K562 (cell line): ENCODE data around the gene DOCK3. TPM values are rescaled to one million over a fixed set of nuclear protein-coding genes. Genes with fewer than 3 reads are reported as not detected.

Experiments
- ATAC-seq: fragments of 200-7000 bp; cut with Tn5 transposase; 3 replicates; pipeline ENCODE4 v1.9.1; 2020; ENCODE audit warnings: moderate library complexity
- BruUV-seq: library from RNA; stranded (reverse); fragments of 400-500 nt; replicated peaks from 2 replicates; lab custom pipeline; 2021; lab: Mats Ljungman, UMichigan
- CTCF ChIA-PET: fragments of 300-600 bp; formaldehyde crosslinking; extraction: SDS; loops from one replicate; lab custom pipeline; 2021; ENCODE audit warnings: low intra/inter-chr PET ratio; lab: Yijun Ruan, JAX
- POLR2A ChIA-PET: fragments of 300-600, 350-650 bp; sonication (Branson Sonifier 250); formaldehyde crosslinking; extraction: SDS; loops from one replicate; lab custom pipeline; 2021; ENCODE audit warnings: antibody characterized with exemption, inconsistent platforms; lab: Yijun Ruan, JAX
- DNase-seq, 4 experiments: peaks; one replicate each; pipeline versions ENCODE4 v3.0.0 to v3.0.0-alpha.2; 2011 to 2018; ENCODE audit warnings: low spot score in 3 of 4, mixed read lengths in 3 of 4; ENCODE audit errors: extremely low read depth in 1 of 4
- FAIRE-seq: peaks from 2 replicates; lab custom pipeline; 2011; peaks lifted over from hg19 to GRCh38; lab: Jason Lieb, UNC
- H2AFZ ChIP-seq: 2 replicates; pipeline ENCODE4 v1.6.0; 2011; ENCODE audit warnings: low read depth, low read length, control low read depth, inconsistent platforms
- H3K27ac ChIP-seq: fragments of 200-600 bp; 3 replicates; pipeline ENCODE4 v1.8.0; 2011; ENCODE audit warnings: low read depth, mild to moderate bottlenecking, control low read depth, inconsistent platforms, low read length, moderate library complexity, mixed read lengths; ENCODE audit errors: extremely low read depth
- H3K27me3 ChIP-seq, 2 experiments: fragments of 300-600 bp in 1 of 2; 2 replicates in 1 of 2; 3 replicates in 1 of 2; pipeline versions ENCODE4 v1.6.0 to v1.8.0; 2011; ENCODE audit warnings: inconsistent platforms in 2 of 2, low read length in 2 of 2, mild to moderate bottlenecking in 1 of 2, mixed read lengths in 1 of 2, moderate library complexity in 1 of 2; ENCODE audit not compliant: control insufficient read depth in 2 of 2, insufficient read depth in 2 of 2
- H3K36me3 ChIP-seq: fragments of 300-600 bp; 3 replicates; pipeline ENCODE4 v1.8.0; 2011; ENCODE audit warnings: mild to moderate bottlenecking, low read length, inconsistent platforms; ENCODE audit not compliant: control insufficient read depth, insufficient read depth
- H3K4me1 ChIP-seq, 2 experiments: fragments of 200-600 bp in 1 of 2; replicated peaks in 1 of 2; 2 replicates in 1 of 2; 3 replicates in 1 of 2; pipeline versions ENCODE4 v1.5.1 to v1.8.0; 2011; ENCODE audit warnings: inconsistent platforms in 2 of 2, low read length in 2 of 2, mild to moderate bottlenecking in 1 of 2, mixed read lengths in 1 of 2, moderate library complexity in 1 of 2; ENCODE audit not compliant: control insufficient read depth in 2 of 2, insufficient read depth in 2 of 2
- H3K4me2 ChIP-seq: 2 replicates; pipeline ENCODE4 v1.6.1; 2011; ENCODE audit warnings: low read length, control low read depth, inconsistent platforms, mixed read lengths; ENCODE audit not compliant: insufficient read depth
- H3K4me3 ChIP-seq: fragments of 200-600 bp; sonication (generic), shearing (Covaris generic); 2 replicates; pipeline ENCODE4 v1.5.1; 2016; ENCODE audit warnings: control low read depth, inconsistent platforms
- H3K79me2 ChIP-seq: fragments of 200-600 bp; 3 replicates; pipeline ENCODE4 v1.8.0; 2011; ENCODE audit warnings: low read length, inconsistent platforms; ENCODE audit not compliant: control insufficient read depth, insufficient read depth
- H3K9ac ChIP-seq, 2 experiments: 2 replicates each; pipeline versions ENCODE4 v1.6.0 to v1.6.1; 2011; ENCODE audit warnings: low read depth in 2 of 2, low read length in 2 of 2, control low read depth in 1 of 2, inconsistent platforms in 1 of 2, mild to moderate bottlenecking in 1 of 2, mixed read lengths in 1 of 2; ENCODE audit not compliant: insufficient read depth in 1 of 2
- H3K9me1 ChIP-seq: one replicate; pipeline ENCODE4 v1.6.0; 2011; ENCODE audit warnings: inconsistent platforms, mild to moderate bottlenecking, low read length, moderate library complexity; ENCODE audit not compliant: control insufficient read depth, insufficient read depth
- H3K9me3 ChIP-seq: replicated peaks from 2 replicates; pipeline ENCODE4 v1.5.1; 2011; ENCODE audit warnings: low read depth, low read length, inconsistent platforms; ENCODE audit not compliant: control insufficient read depth, insufficient read depth
- H4K20me1 ChIP-seq: replicated peaks from 2 replicates; pipeline ENCODE4 v1.6.1; 2011; ENCODE audit warnings: low read length, inconsistent platforms, mixed read lengths; ENCODE audit not compliant: control insufficient read depth, insufficient read depth
- AFF1 ChIP-seq, 2 experiments: fragments of 450-650 bp; IDR thresholded peaks; 2 replicates each; pipeline ENCODE4 v1.6.1; 2018; ENCODE audit warnings: mild to moderate bottlenecking in 2 of 2, low read depth in 1 of 2; ENCODE audit not compliant: partially characterized antibody in 2 of 2
- CBFB ChIP-seq: sonication (generic); formaldehyde crosslinking; IDR thresholded peaks from 2 replicates; pipeline ENCODE4 v1.4.0; 2020; ENCODE audit warnings: mild to moderate bottlenecking, missing genetic modification reagents
- CHCHD3 ChIP-seq: fragments of 250-450 bp; sonication (Bioruptor Pico); IDR thresholded peaks from 2 replicates; pipeline ENCODE4 v2.1.2; 2022; ENCODE audit warnings: mild to moderate bottlenecking
- CHD4 ChIP-seq: fragments of 200-600 bp; sonication (generic); IDR thresholded peaks from 3 replicates; pipeline ENCODE4 v1.6.1; 2012; ENCODE audit warnings: low read depth, mild to moderate bottlenecking, mixed read lengths, low read length, inconsistent platforms; ENCODE audit not compliant: insufficient read depth, insufficient replicate concordance, poor library complexity, severe bottlenecking
- DPF2 ChIP-seq: fragments of 450-650 bp; IDR thresholded peaks from 2 replicates; pipeline ENCODE4 v1.6.1; 2016
- GABPB1 ChIP-seq: sonication (generic); formaldehyde crosslinking; IDR thresholded peaks from 2 replicates; pipeline ENCODE4 v1.8.0; 2022; ENCODE audit warnings: mild to moderate bottlenecking, missing genetic modification reagents
- MAFF ChIP-seq: IDR thresholded peaks from 2 replicates; pipeline ENCODE4 v1.6.1; 2012; ENCODE audit warnings: low read length, improper control_type of control experiment
- MECOM ChIP-seq: fragments of 250-450 bp; sonication (Bioruptor Pico); IDR thresholded peaks from 2 replicates; pipeline ENCODE4 v1.8.0; 2022; ENCODE audit warnings: inconsistent platforms
- MYBL2 ChIP-seq, 2 experiments: fragments of 450-650 bp in 1 of 2; sonication (generic) in 1 of 2; formaldehyde crosslinking in 1 of 2; IDR thresholded peaks; 2 replicates each; pipeline versions ENCODE4 v1.6.1 to v1.8.1; 2017 to 2022; ENCODE audit warnings: borderline replicate concordance in 1 of 2, inconsistent platforms in 1 of 2, low read depth in 1 of 2, mild to moderate bottlenecking in 1 of 2, missing genetic modification reagents in 1 of 2, moderate library complexity in 1 of 2
- PATZ1 ChIP-seq: fragments of 250-450 bp; sonication (Bioruptor Pico); IDR thresholded peaks from 2 replicates; pipeline ENCODE4 v1.5.0; 2020; ENCODE audit warnings: mild to moderate bottlenecking, borderline replicate concordance
- POU5F1 ChIP-seq: fragments of 150-350 bp; IDR thresholded peaks from 2 replicates; pipeline ENCODE4 v1.6.1; 2014; ENCODE audit warnings: borderline replicate concordance, low read length, low read depth, mild to moderate bottlenecking; ENCODE audit not compliant: partially characterized antibody
- ZBTB2 ChIP-seq: fragments of 450-650 bp; IDR thresholded peaks from 2 replicates; pipeline ENCODE4 v1.6.1; 2016; ENCODE audit warnings: antibody characterized with exemption
- ZC3H11A ChIP-seq: IDR thresholded peaks from 2 replicates; pipeline ENCODE4 v1.6.1; 2012; ENCODE audit warnings: low read depth, low read length, improper control_type of control experiment
- ZNF217 ChIP-seq: sonication (generic); formaldehyde crosslinking; IDR thresholded peaks from 2 replicates; pipeline ENCODE4 v1.8.0; 2022; ENCODE audit warnings: mild to moderate bottlenecking, missing genetic modification reagents
- ZNF57 ChIP-seq: fragments of 450-650 bp; formaldehyde crosslinking; IDR thresholded peaks from 2 replicates; pipeline ENCODE4 v1.4.0; 2020; ENCODE audit warnings: mild to moderate bottlenecking, moderate library complexity
- ZNF764 ChIP-seq: fragments of 250-450 bp; sonication (Bioruptor Pico); IDR thresholded peaks from 2 replicates; pipeline ENCODE4 v1.4.0; 2020; ENCODE audit warnings: low read depth, mild to moderate bottlenecking, moderate library complexity
- WGBS: fragments of 100-300 bp; shearing (Covaris generic); methylation state at CpG from one replicate; pipeline ENCODE4 v1.1.6; 2016; ENCODE audit warnings: low coverage, mixed read lengths; ENCODE audit not compliant: insufficient coverage; ENCODE audit errors: missing lambda C conversion rate; 5-methylcytosine and 5-hydroxymethylcytosine counted together
- in situ Hi-C: fragments of 300-500 bp; cut with MboI; formaldehyde crosslinking; loops from 4 replicates; pipeline ENCODE4 v1.15.0; 2018; ENCODE audit warnings: inconsistent platforms, mixed read lengths
- intact Hi-C: fragments of 100-400 bp; cut with micrococcal nuclease; formaldehyde crosslinking; loops from 2 replicates; pipeline ENCODE4 v1.14.2; 2022
- polyA plus RNA-seq, 8 experiments: library from polyadenylated mRNA; depleted of rRNA in 4 of 8; stranded (reverse) in 5 of 8; unstranded in 3 of 8; fragments of >200 nt; fragmentation: Nextera tagmentation in 2 of 8; fragmentation: Illumina TruSeq in 1 of 8; extraction: Ambion mirVana in 2 of 8; extraction: Trizol in 1 of 8; gene quantifications; 2 replicates each; pipeline versions ENCODE4 v1.2.1 to v1.2.3, GENCODE V29; 2011 to 2014; ENCODE audit warnings: inconsistent platforms in 1 of 8, missing spikeins in 1 of 8
- total RNA-seq, 7 experiments: library from RNA; depleted of rRNA in 6 of 7; stranded (reverse); fragments of >200 nt in 6 of 7; fragmentation: Illumina TruSeq in 2 of 7; extraction: Trizol in 2 of 7; gene quantifications; 2 replicates each; pipeline versions ENCODE4 v1.2.1 to v1.2.3, GENCODE V29; 2011 to 2021; ENCODE audit warnings: low replicate concordance in 1 of 7

The DOCK3 gene
- total and polyA plus RNA-seq, 9 of the 15 experiments (the other 6 are each of a cell fraction or from before 2014, with no cell fraction given), result under 0.01 to 0.03 (median 0.01) TPM; not detected in 4

- H3K4me1 ChIP-seq, result no peaks in the 10 kb centered on the region
- in situ Hi-C loops (no loop called here), intact Hi-C loops (no loop called here)
- no peak overlapping the region for H3K27ac ChIP-seq
- no peak overlapping the region for H2AFZ ChIP-seq
- no peaks in the 10 kb centered on the region for H4K20me1 ChIP-seq
- ChIA-PET POLR2A (no interaction called here), CTCF (no interaction called here)
- DNase-seq, result no peak
- no peak for ATAC-seq
- 0% methylated on average over 3 of the region's 3 CpGs for whole genome bisulfite sequencing
- no peaks in the 10 kb centered on the region for H3K9me1 ChIP-seq
- no peaks in the 10 kb centered on the region for H3K27me3 ChIP-seq
- no peak overlapping the region for H3K4me2 ChIP-seq
- H3K36me3 ChIP-seq, result no peaks in the 10 kb centered on the region
- H3K9ac ChIP-seq, result no peak overlapping the region
- H3K79me2 ChIP-seq, result no peaks in the 10 kb centered on the region
- FAIRE-seq, result no peak
- H3K4me3 ChIP-seq, result no peak overlapping the region
- BruUV-seq, result no TSS peak
- H3K9me3 ChIP-seq, result no peaks in the 10 kb centered on the region
- TF ChIP-seq MAFF (no peak), MECOM (CRISPR knock-in tag) (no peak), ZBTB2 (no peak), ZNF217 (CRISPR knock-in tag) (no peak), CBFB (CRISPR knock-in tag) (no peak), PATZ1 (CRISPR knock-in tag) (no peak), ZNF57 (CRISPR knock-in tag) (no peak), CHD4 (no peak), AFF1 (IDR thresholded peaks at IDR 0.05; ENCODE audit: low read depth in 1 of 2, partially characterized antibody in 2 of 2) (no peak), GABPB1 (no peak), CHCHD3 (no peak), DPF2 (no peak), ZNF764 (CRISPR knock-in tag) (no peak), ZC3H11A (no peak), POU5F1 (no peak), MYBL2 (IDR thresholded peaks at IDR 0.05; ENCODE audit: low read depth) (no peak), MYBL2 (CRISPR knock-in tag; IDR thresholded peaks at IDR 0.05; ENCODE audit: borderline replicate concordance) (no peak)
These were observed 356.9 kb downstream of the DOCK3 start for GRCh38 chr3:51031666-51032065.
